Retinal pigment epithelial cell (primary cell): ENCODE measurements around the gene KIAA0513.

Source experiments
- DNase-seq: peaks from one replicate; pipeline ENCODE4 v3.0.0-alpha.2; 2010; ENCODE audit warnings: low read depth
- H3K4me3 ChIP-seq: 2 replicates; pipeline ENCODE4 v1.5.1; 2011; ENCODE audit warnings: mild to moderate bottlenecking, low read length, control low read depth, moderate library complexity
- TF ChIP-seq, protein P1 (sequence below): conservative IDR thresholded peaks from 2 replicates; pipeline ENCODE4 v1.5.1; 2011; ENCODE audit warnings: low read depth, low read length, control low read depth, inconsistent platforms

The KIAA0513 gene

DNA sequence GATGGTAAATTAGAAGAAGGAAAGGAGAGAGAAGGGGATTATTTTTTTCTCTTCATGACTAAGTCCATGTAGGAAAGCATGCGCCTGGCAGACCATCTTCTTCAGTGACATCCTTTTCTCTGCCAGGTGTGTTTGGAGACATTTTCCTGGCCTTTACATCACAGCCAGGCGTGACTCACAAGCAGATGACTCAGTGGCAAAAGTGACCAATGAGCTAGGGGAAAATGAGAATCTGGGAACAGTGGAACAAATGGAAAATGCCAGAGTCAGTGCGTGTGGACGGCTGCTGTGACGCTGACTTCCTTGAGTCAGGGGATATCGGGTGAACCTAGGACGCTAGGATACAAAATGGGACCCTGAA is 9.4 kb downstream of the KIAA0513 start:
- peak; percentile 26 for DNase-seq
- H3K4me3 ChIP-seq, result no peak overlapping the region

DNA sequence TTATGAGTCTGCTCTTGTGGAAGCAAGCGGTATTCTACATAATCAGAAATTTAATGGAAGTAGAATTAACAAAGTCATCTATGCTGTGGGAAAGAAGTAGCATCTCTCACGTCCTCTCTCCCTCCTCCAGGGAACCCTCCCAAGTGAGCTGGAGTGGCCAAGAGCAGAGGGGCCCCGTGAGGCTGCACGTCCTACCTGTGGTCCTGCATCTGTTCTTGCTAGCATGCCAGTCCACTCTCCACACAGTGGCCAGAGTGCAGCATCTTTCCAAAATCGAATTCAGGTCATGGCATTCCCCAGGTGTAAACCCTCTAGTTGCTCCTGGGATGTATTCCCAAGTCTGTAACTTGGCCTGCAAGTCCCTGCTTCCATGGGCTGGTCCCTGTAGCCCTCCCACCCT is 10.1 kb downstream of the KIAA0513 start:
- no peak overlapping the region for H3K4me3 ChIP-seq
- no peak for DNase-seq
- TF ChIP-seq, protein P1, sequence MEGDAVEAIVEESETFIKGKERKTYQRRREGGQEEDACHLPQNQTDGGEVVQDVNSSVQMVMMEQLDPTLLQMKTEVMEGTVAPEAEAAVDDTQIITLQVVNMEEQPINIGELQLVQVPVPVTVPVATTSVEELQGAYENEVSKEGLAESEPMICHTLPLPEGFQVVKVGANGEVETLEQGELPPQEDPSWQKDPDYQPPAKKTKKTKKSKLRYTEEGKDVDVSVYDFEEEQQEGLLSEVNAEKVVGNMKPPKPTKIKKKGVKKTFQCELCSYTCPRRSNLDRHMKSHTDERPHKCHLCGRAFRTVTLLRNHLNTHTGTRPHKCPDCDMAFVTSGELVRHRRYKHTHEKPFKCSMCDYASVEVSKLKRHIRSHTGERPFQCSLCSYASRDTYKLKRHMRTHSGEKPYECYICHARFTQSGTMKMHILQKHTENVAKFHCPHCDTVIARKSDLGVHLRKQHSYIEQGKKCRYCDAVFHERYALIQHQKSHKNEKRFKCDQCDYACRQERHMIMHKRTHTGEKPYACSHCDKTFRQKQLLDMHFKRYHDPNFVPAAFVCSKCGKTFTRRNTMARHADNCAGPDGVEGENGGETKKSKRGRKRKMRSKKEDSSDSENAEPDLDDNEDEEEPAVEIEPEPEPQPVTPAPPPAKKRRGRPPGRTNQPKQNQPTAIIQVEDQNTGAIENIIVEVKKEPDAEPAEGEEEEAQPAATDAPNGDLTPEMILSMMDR, result no peak

More for the DNA sequence above, 9.4 kb downstream of the KIAA0513 start:
- TF ChIP-seq, protein P1, result no peak

DNA sequence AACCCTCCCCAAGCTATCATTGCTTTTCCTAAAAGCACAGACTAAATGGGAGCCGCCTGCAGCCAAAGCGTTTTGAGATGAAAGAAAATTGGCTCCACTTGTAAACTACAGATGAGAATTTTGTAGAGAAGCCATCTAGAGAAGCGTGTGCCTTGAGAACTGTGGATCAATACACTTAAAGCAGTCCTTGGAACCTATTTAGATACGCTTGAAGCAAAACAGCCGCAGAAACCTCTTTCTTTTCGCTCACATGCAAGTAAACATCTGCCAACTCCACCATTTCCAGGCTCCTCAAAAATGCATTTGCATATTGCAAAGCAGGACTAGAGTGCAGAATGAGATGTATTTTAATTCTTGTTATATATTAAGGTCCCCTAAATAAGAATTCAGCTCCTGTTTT is 13.1 kb downstream of the KIAA0513 start:
- H3K4me3 ChIP-seq, result no peak overlapping the region
- TF ChIP-seq, protein P1, result no peak
- DNase-seq, result no peak

DNA sequence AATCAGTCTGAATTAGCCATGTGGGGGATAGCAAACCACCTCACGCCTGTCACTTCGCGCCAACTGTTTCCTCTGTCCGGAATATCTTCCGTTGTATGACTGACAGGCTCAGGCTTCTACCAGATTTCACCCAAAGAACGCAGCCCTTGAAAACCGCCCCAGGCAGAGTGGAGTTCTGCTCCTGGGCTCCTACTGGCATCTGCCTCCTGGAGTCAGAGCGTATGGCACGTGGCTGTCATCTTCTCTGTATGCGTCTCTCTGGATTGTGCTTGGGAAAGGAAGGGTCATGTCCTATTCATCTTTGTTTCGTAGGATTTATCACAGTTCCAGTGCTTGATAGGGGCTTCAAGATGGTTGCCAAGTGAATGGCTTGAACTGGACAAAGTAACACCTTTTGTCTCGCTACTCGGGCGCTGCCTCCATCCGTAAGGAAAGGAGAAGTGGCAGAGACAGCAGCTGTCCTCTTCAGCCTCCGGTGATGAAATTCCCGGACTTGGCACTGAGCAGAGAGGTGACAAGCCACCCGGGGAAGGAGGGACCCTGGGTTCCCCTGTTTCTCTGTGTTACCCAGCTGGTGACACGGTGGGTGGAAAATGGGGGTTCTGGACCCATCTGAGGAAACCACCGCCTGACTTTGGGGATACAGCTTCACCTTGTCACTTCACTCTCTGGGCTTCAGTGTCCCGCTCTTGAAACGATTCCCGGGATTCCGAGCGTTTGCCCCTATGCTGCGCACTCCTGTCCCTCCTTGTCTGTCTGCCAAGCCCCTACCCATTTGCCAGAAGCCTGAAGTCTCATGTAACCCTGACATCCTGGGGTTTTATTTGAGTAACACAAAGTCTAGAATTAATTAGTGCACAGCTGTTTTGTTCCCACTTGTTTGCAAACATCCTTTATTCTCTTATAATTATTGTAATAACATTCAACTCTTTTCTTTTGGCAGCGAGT is 13.9 kb downstream of the KIAA0513 start:
- TF ChIP-seq, protein P1, result no peak
- no peak overlapping the region for H3K4me3 ChIP-seq
- DNase-seq, result no peak

DNA sequence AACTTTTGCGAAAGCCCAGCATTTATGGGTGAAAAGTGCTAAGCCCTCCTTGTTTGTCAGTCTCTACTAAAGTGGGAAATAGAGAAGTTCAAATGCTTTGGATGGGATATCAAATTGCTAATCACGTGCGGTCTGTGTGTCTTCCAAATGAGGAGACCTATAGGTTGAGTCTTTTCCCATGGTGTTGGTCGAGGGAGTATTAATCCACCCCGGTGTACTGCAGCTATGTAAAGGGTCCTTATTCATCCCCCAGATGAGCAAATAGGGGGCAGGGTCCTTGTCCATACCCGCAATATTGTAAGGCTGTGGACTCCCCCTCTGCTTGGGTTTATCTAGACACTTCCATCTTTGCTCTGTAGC is 14.6 kb downstream of the KIAA0513 start:
- H3K4me3 ChIP-seq, result no peak overlapping the region
- no peak for DNase-seq
- TF ChIP-seq, protein P1, result no peak

DNA sequence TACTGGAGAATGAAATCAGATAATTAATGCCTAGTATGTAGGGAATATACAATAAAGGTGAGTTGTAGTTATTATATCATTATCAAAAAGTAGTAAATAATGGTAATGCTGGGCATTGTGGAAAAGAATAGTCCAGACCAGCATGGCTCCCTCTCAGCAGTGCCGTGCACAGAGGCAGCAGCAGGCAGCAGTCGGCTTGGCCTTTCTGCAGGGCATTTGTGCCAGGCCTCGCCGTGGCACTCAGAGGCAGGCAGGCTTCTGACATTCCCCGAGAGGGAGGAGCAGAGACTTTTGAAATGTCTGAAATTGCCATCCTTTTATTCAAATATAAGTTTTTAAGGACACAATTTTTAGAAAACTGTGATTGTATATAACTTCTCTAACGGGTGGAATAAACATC is 15.0 kb downstream of the KIAA0513 start:
- DNase-seq, result no peak
- TF ChIP-seq, protein P1, result no peak
- H3K4me3 ChIP-seq, result no peak overlapping the region

DNA sequence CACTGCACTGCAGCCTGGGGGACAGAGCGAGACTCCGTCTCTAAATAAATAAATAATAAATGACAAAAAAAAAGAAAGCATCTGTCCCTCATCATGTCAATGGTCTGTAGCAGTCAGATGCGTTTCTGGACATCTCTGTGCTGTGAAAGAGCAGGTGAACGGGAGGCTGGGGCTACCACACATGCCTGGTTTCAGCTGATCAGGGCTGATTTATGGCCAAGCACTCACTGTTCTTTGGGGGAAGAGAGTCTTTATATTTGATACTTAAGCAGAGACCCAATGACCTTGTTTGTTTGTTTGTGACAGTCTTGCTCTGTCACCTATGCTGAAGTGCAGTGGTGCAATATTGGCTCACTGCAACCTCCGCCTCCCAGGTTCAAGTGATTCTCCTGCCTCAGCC is 17.5 kb downstream of the KIAA0513 start:
- DNase-seq, result no peak
- no peak overlapping the region for H3K4me3 ChIP-seq
- TF ChIP-seq, protein P1, result no peak
